Neural crest cell (in vitro differentiated cells): ENCODE data around the gene MYO1C. TPM values are rescaled to one million over a fixed set of nuclear protein-coding genes. Genes with fewer than 3 reads are reported as not detected.
"Not testable (repeated sequence)": the region's sequence is repeated elsewhere in the genome, so short reads cannot be mapped to it uniquely, and the experiment has no call there.

Experiments used
- DNase-seq: peaks from one replicate; pipeline ENCODE4 v3.0.0; 2021; ENCODE audit warnings: low read depth, mixed read lengths, low spot score
- H3K27ac Mint-ChIP-seq: one replicate; pipeline ENCODE4 v1.8.0; 2021; ENCODE audit warnings: mild to moderate bottlenecking, mixed read lengths; ENCODE audit not compliant: unreplicated experiment
- H3K27me3 Mint-ChIP-seq: 2 replicates; pipeline ENCODE4 v1.8.0; 2021; ENCODE audit warnings: low read depth, mild to moderate bottlenecking, mixed read lengths
- H3K36me3 Mint-ChIP-seq: 2 replicates; pipeline ENCODE4 v1.8.0; 2021; ENCODE audit warnings: low read depth, mild to moderate bottlenecking, mixed read lengths
- H3K4me1 Mint-ChIP-seq: 2 replicates; pipeline ENCODE4 v1.8.0; 2021; ENCODE audit warnings: mixed read lengths
- H3K4me3 Mint-ChIP-seq: one replicate; pipeline ENCODE4 v1.8.0; 2021; ENCODE audit warnings: mild to moderate bottlenecking, mixed read lengths
- H3K9me3 Mint-ChIP-seq: 2 replicates; pipeline ENCODE4 v1.8.0; 2021; ENCODE audit warnings: mixed read lengths
- CTCF ChIP-seq: fragments of 200-600 bp; sonication (generic); conservative IDR thresholded peaks from 2 replicates; pipeline ENCODE4 v1.5.0; 2021; ENCODE audit warnings: antibody characterized with exemption, mild to moderate bottlenecking
- total RNA-seq: library from RNA; stranded (reverse); gene quantifications from 2 replicates; pipeline ENCODE4 v1.2.1, GENCODE V29; 2021

Gene MYO1C
- total RNA-seq, 1 donor from 2014 or later: 53.2 TPM

GRCh38 chr17:1423456-1424135 lies 68.9 kb downstream of the MYO1C start:
- Mint-ChIP-seq H3K4me3 (no peak overlapping the region), H3K27ac (no peak overlapping the region), H3K36me3 (peaks cover 10% of the 10 kb centered on the region), H3K9me3 (no peaks in the 10 kb centered on the region), H3K27me3 (no peaks in the 10 kb centered on the region), H3K4me1 (peaks cover 13% of the 10 kb centered on the region)
- no peak for DNase-seq
- TF ChIP-seq CTCF: no peak

GRCh38 chr17:1422885-1423284 lies 69.6 kb downstream of the MYO1C start:
- Mint-ChIP-seq H3K4me3 (no peak overlapping the region), H3K27ac (no peak overlapping the region), H3K4me1 (peaks cover 13% of the 10 kb centered on the region), H3K27me3 (no peaks in the 10 kb centered on the region), H3K36me3 (peaks cover 10% of the 10 kb centered on the region), H3K9me3 (no peaks in the 10 kb centered on the region)
- no peak for TF ChIP-seq CTCF
- no peak for DNase-seq

GRCh38 chr17:1421470-1421869 lies 71.0 kb downstream of the MYO1C start:
- Mint-ChIP-seq H3K36me3 (peaks cover 10% of the 10 kb centered on the region), H3K4me1 (peaks cover 13% of the 10 kb centered on the region), H3K9me3 (no peaks in the 10 kb centered on the region), H3K27me3 (no peaks in the 10 kb centered on the region), H3K27ac (no peak overlapping the region), H3K4me3 (no peak overlapping the region)
- no peak for TF ChIP-seq CTCF
- no peak for DNase-seq

GRCh38 chr17:1420981-1421380 lies 71.5 kb downstream of the MYO1C start:
- Mint-ChIP-seq H3K36me3 (peaks cover 8% of the 10 kb centered on the region), H3K27me3 (no peaks in the 10 kb centered on the region), H3K4me1 (peaks cover 13% of the 10 kb centered on the region), H3K4me3 (no peak overlapping the region), H3K9me3 (no peaks in the 10 kb centered on the region), H3K27ac (no peak overlapping the region)
- DNase-seq: no peak
- no peak for TF ChIP-seq CTCF

- peaks cover 3% of the 10 kb centered on the region for H3K36me3 Mint-ChIP-seq
- no peak for TF ChIP-seq CTCF
- no peak overlapping the region for H3K27ac Mint-ChIP-seq
- no peak overlapping the region for H3K4me3 Mint-ChIP-seq
- H3K27me3 Mint-ChIP-seq: no peaks in the 10 kb centered on the region
- H3K9me3 Mint-ChIP-seq: no peaks in the 10 kb centered on the region
- no peak for DNase-seq
- peaks cover 13% of the 10 kb centered on the region for H3K4me1 Mint-ChIP-seq
Observed at GRCh38 chr17:1420163-1420562, 72.3 kb downstream of the MYO1C start.

GRCh38 chr17:1418476-1418875 lies 74.0 kb downstream of the MYO1C start:
- H3K4me1 Mint-ChIP-seq, H3K4me3 Mint-ChIP-seq, H3K36me3 Mint-ChIP-seq, H3K9me3 Mint-ChIP-seq, H3K27ac Mint-ChIP-seq, H3K27me3 Mint-ChIP-seq, DNase-seq: not testable (repeated sequence)
